NCI-H1417 (cell line): Measurements from ENCODE around the gene ACSL5.

Experiments used
- DNase-seq, 3 experiments: peaks; one replicate each; lab custom pipeline; 2025; lab: John Stamatoyannopoulos, UW

The ACSL5 gene

GRCh38 chr10:112465299-112465883 is 91.5 kb downstream of the ACSL5 start:
- no peak for DNase-seq

GRCh38 chr10:112466802-112467201 is 92.9 kb downstream of the ACSL5 start:
- DNase-seq: no peak

GRCh38 chr10:112467541-112468075 is 93.7 kb downstream of the ACSL5 start:
- no peak for DNase-seq

GRCh38 chr10:112471878-112472487 is 98.1 kb downstream of the ACSL5 start:
- peak in 2 of 3 experiments; percentile 1 to 47 for DNase-seq

GRCh38 chr10:112475575-112476218 is 101.8 kb downstream of the ACSL5 start:
- no peak for DNase-seq
